MM.1S (cell line): Measurements from ENCODE around the gene GPR27.

Source experiments
- DNase-seq: peaks from one replicate; pipeline ENCODE4 v3.0.0-alpha.2; 2015
- H2AFZ ChIP-seq: fragments of 300-600 bp; sonication (generic); 2 replicates; pipeline ENCODE4 v1.6.0; 2016; ENCODE audit warnings: antibody characterized with exemption, low read length
- H3F3A ChIP-seq: fragments of 300-600 bp; sonication (generic); 2 replicates; pipeline ENCODE4 v1.6.1; 2016; ENCODE audit warnings: mild to moderate bottlenecking, antibody characterized with exemption, low read length, moderate library complexity, mixed read lengths; ENCODE audit not compliant: insufficient read depth
- H3K27ac ChIP-seq: fragments of 300-600 bp; sonication (generic); 2 replicates; pipeline ENCODE4 v1.5.1; 2016; ENCODE audit warnings: mild to moderate bottlenecking, low read length
- H3K27me3 ChIP-seq: fragments of 300-600 bp; sonication (generic); replicated peaks from 2 replicates; pipeline ENCODE4 v1.6.0; 2016; ENCODE audit warnings: low read length; ENCODE audit not compliant: insufficient read depth
- H3K36me3 ChIP-seq: fragments of 300-600 bp; sonication (generic); replicated peaks from 2 replicates; pipeline ENCODE4 v1.6.1; 2016; ENCODE audit warnings: mild to moderate bottlenecking, low read length, mixed read lengths; ENCODE audit not compliant: insufficient read depth
- H3K4me1 ChIP-seq: fragments of 300-600 bp; sonication (generic); 2 replicates; pipeline ENCODE4 v1.6.1; 2016; ENCODE audit warnings: low read length, mixed read lengths
- H3K4me2 ChIP-seq: fragments of 300-600 bp; sonication (generic); 2 replicates; pipeline ENCODE4 v1.6.0; 2016; ENCODE audit warnings: low read depth, low read length
- H3K4me3 ChIP-seq: fragments of 300-600 bp; sonication (generic); 2 replicates; pipeline ENCODE4 v1.5.1; 2016; ENCODE audit warnings: low read length, mixed read lengths
- H3K79me2 ChIP-seq: fragments of 300-600 bp; sonication (generic); 2 replicates; pipeline ENCODE4 v1.6.1; 2016; ENCODE audit warnings: mixed run types, low read length, mixed read lengths
- H3K9ac ChIP-seq: fragments of 300-600 bp; sonication (generic); 2 replicates; pipeline ENCODE4 v1.6.1; 2016; ENCODE audit warnings: low read length, mixed read lengths
- H3K9me2 ChIP-seq: fragments of 300-600 bp; sonication (generic); replicated peaks from 2 replicates; pipeline ENCODE4 v1.6.1; 2016; ENCODE audit warnings: mild to moderate bottlenecking, low read length, mixed read lengths; ENCODE audit not compliant: insufficient read depth
- H3K9me3 ChIP-seq: fragments of 300-600 bp; sonication (generic); replicated peaks from 2 replicates; pipeline ENCODE4 v1.6.1; 2016; ENCODE audit warnings: mild to moderate bottlenecking, low read length, mixed read lengths; ENCODE audit not compliant: insufficient read depth
- H4K20me1 ChIP-seq: fragments of 300-600 bp; sonication (generic); 2 replicates; pipeline ENCODE4 v1.6.1; 2016; ENCODE audit warnings: mild to moderate bottlenecking, low read length, moderate library complexity, mixed read lengths; ENCODE audit not compliant: insufficient read depth
- CTCF ChIP-seq: fragments of 300-600 bp; sonication (generic); IDR thresholded peaks from 2 replicates; pipeline ENCODE4 v1.5.1; 2016; ENCODE audit warnings: antibody characterized with exemption, low read length, mixed read lengths
- EZH2 ChIP-seq: fragments of 300-600 bp; sonication (generic); optimal IDR thresholded peaks from 2 replicates; pipeline ENCODE3; 2017; ENCODE audit warnings: low read depth, mild to moderate bottlenecking, antibody characterized with exemption, low read length, mixed read lengths
- EZH2phosphoT487 ChIP-seq: fragments of 300-600 bp; sonication (generic); IDR thresholded peaks from 2 replicates; pipeline ENCODE4 v1.6.1; 2018; ENCODE audit warnings: antibody characterized with exemption, low read length

GPR27 gene

GRCh38 chr3:71734881-71735280 is 18.8 kb upstream of the GPR27 start:
- Histone ChIP-seq H3K79me2 (no peaks in the 10 kb centered on the region), H4K20me1 (no peaks in the 10 kb centered on the region), H3K9ac (no peak overlapping the region), H3K4me3 (no peak overlapping the region), H3F3A (no peaks in the 10 kb centered on the region), H3K27ac (no peak overlapping the region), H3K27me3 (no peaks in the 10 kb centered on the region), H2AFZ (no peak overlapping the region), H3K4me1 (peaks cover 6% of the 10 kb centered on the region), H3K9me3 (no peaks in the 10 kb centered on the region), H3K36me3 (no peaks in the 10 kb centered on the region), H3K9me2 (no peaks in the 10 kb centered on the region), H3K4me2 (no peak overlapping the region)
- no peak for TF ChIP-seq EZH2
- TF ChIP-seq EZH2phosphoT487: no peak
- no peak for TF ChIP-seq CTCF
- DNase-seq: no peak

- Histone ChIP-seq H3K9ac (no peak overlapping the region), H3K4me2 (no peak overlapping the region), H3K4me3 (no peak overlapping the region), H3K27me3 (no peaks in the 10 kb centered on the region), H3K79me2 (no peaks in the 10 kb centered on the region), H3F3A (no peaks in the 10 kb centered on the region), H3K9me2 (no peaks in the 10 kb centered on the region), H3K27ac (no peak overlapping the region), H3K9me3 (no peaks in the 10 kb centered on the region), H3K36me3 (no peaks in the 10 kb centered on the region), H3K4me1 (no peaks in the 10 kb centered on the region), H4K20me1 (no peaks in the 10 kb centered on the region), H2AFZ (no peak overlapping the region)
- TF ChIP-seq EZH2phosphoT487 (no peak), EZH2 (no peak), CTCF (no peak)
- DNase-seq: no peak
These were observed 11.0 kb upstream of the GPR27 start for GRCh38 chr3:71742621-71743020.

- DNase-seq: no peak
- no peak overlapping the region for H3K4me3 ChIP-seq
- no peak overlapping the region for H3K9ac ChIP-seq
- TF ChIP-seq EZH2phosphoT487: no peak
- no peak for TF ChIP-seq CTCF
- no peak for TF ChIP-seq EZH2
- no peaks in the 10 kb centered on the region for H3K27me3 ChIP-seq
- H2AFZ ChIP-seq: no peak overlapping the region
- H4K20me1 ChIP-seq: no peaks in the 10 kb centered on the region
- H3F3A ChIP-seq: no peaks in the 10 kb centered on the region
- no peaks in the 10 kb centered on the region for H3K36me3 ChIP-seq
- no peaks in the 10 kb centered on the region for H3K9me2 ChIP-seq
- no peak overlapping the region for H3K27ac ChIP-seq
- H3K9me3 ChIP-seq: no peaks in the 10 kb centered on the region
- no peak overlapping the region for H3K4me2 ChIP-seq
- H3K4me1 ChIP-seq: no peaks in the 10 kb centered on the region
- H3K79me2 ChIP-seq: no peaks in the 10 kb centered on the region
These were observed 8.9 kb upstream of the GPR27 start for GRCh38 chr3:71744738-71745137.
